Glutamatergic neuron (in vitro differentiated cells): ENCODE results near the gene KIAA0825. TPM values are rescaled to one million over a fixed set of nuclear protein-coding genes. Genes with fewer than 3 reads are reported as not detected.

ENCODE experiments used
- DNase-seq: peaks from one replicate; pipeline ENCODE4 v3.0.0; 2022
- H3K27ac Mint-ChIP-seq: one replicate; pipeline ENCODE4 v1.8.0; 2020; ENCODE audit warnings: mild to moderate bottlenecking, mixed read lengths, inconsistent platforms; ENCODE audit not compliant: unreplicated experiment
- H3K27me3 Mint-ChIP-seq: one replicate; pipeline ENCODE4 v1.8.0; 2020; ENCODE audit warnings: mild to moderate bottlenecking, moderate library complexity, mixed read lengths, inconsistent platforms; ENCODE audit not compliant: unreplicated experiment
- H3K36me3 Mint-ChIP-seq: one replicate; pipeline ENCODE4 v1.8.0; 2020; ENCODE audit warnings: mild to moderate bottlenecking, mixed read lengths, inconsistent platforms; ENCODE audit not compliant: unreplicated experiment
- H3K4me1 Mint-ChIP-seq: one replicate; pipeline ENCODE4 v1.8.0; 2020; ENCODE audit warnings: mild to moderate bottlenecking, low read depth, mixed read lengths, inconsistent platforms; ENCODE audit not compliant: unreplicated experiment
- H3K4me3 Mint-ChIP-seq: one replicate; pipeline ENCODE4 v1.8.0; 2020; ENCODE audit warnings: mild to moderate bottlenecking, mixed read lengths, inconsistent platforms; ENCODE audit not compliant: unreplicated experiment
- H3K9me3 Mint-ChIP-seq: one replicate; pipeline ENCODE4 v1.8.0; 2020; ENCODE audit warnings: mild to moderate bottlenecking, moderate library complexity, mixed read lengths, inconsistent platforms; ENCODE audit not compliant: unreplicated experiment
- CTCF ChIP-seq: fragments of 200-600 bp; sonication (generic); IDR thresholded peaks from one replicate; pipeline ENCODE4 v1.5.0; 2021; ENCODE audit not compliant: partially characterized antibody, unreplicated experiment
- total RNA-seq: library from RNA; stranded (reverse); fragmentation: NEBNext Ultra II Directional; extraction: Animal tissue kit (Norgen Biotek cat#: 25700); gene quantifications from one replicate; pipeline ENCODE4 v1.2.1, GENCODE V29; 2021; ENCODE audit not compliant: unreplicated experiment

Gene KIAA0825
- total RNA-seq, 1 donor from 2014 or later, result 1.2 TPM

DNA sequence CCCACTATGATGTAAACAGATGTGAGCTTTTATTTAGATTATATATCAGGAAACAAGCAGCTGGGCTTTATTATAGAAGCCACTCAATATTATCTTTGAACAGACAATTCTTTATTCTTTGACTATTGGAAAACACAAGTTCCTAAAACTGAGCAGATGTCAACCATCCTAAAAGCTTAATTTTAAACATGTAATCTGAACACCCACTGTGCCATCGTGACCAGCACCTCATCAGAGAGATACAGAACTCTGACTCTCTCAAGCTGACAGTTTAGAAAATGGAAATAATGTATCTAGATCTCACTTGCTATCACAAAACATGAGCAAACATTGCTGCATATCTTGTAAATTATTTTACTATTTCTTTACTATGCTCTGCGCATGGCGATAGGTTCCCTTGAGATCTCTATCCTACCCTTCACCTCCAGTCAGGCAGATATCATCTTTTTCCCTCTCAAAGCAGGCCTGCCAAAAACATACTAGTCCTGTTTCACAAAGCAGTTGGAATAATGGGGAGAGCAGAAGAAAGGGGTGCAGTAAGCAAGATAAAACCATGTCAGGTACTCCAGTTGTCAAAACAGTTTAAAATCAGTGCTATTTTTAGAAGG, 151.0 kb downstream of the KIAA0825 start:
- Mint-ChIP-seq H3K36me3 (no peaks in the 10 kb centered on the region), H3K4me3 (no peak overlapping the region), H3K9me3 (no peaks in the 10 kb centered on the region), H3K27ac (no peak overlapping the region), H3K4me1 (peaks cover 8% of the 10 kb centered on the region), H3K27me3 (no peaks in the 10 kb centered on the region)
- no peak for TF ChIP-seq CTCF
- DNase-seq, result no peak

GRCh38 chr5:94463739-94464138, 154.7 kb downstream of the KIAA0825 start:
- no peaks in the 10 kb centered on the region for H3K36me3 Mint-ChIP-seq
- no peak overlapping the region for H3K27ac Mint-ChIP-seq
- H3K4me1 Mint-ChIP-seq, result peaks cover 8% of the 10 kb centered on the region
- H3K4me3 Mint-ChIP-seq, result no peak overlapping the region
- no peak for TF ChIP-seq CTCF
- no peaks in the 10 kb centered on the region for H3K27me3 Mint-ChIP-seq
- no peaks in the 10 kb centered on the region for H3K9me3 Mint-ChIP-seq
- no peak for DNase-seq

DNA sequence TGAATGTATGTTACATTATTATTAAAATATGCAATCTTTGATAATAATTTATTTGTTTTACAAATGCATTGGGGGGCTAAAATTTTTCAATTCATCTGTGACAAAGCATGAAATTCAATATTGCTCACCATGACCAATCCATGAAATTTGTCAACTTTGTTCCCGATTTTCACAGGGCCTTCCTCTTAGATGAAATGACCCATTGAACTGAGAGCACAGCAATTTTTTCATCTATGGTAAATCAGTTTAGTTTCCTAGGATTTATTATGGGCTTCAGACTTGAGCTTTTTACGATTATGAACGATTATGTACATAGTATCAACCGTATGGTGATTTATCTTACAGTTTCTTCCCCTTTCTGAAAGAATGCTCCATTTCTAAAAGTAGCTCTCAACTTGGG, 157.3 kb downstream of the KIAA0825 start:
- no peak for DNase-seq
- H3K27ac Mint-ChIP-seq, result no peak overlapping the region

DNA sequence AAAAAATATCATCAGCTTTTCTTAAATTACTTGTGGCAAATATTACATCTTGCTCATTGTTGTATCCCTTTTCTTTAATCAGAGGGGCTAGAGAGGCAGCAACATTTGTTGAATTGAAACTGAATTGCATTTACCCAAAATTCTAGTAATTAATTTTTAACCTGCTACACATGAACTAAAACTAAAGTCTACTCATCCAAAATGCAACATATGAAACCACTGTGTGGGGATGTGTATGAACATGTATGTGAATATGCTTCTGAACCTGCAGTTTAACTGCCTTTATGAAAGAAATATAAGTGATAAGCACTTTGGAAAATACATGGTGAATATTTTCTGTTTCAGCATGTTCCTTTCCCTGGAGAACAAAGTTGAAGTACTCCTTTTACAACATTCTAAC, 158.5 kb downstream of the KIAA0825 start:
- H3K27me3 Mint-ChIP-seq, result no peaks in the 10 kb centered on the region
- no peak overlapping the region for H3K4me3 Mint-ChIP-seq
- H3K27ac Mint-ChIP-seq, result no peak overlapping the region
- H3K36me3 Mint-ChIP-seq, result no peaks in the 10 kb centered on the region
- no peak for DNase-seq
- H3K9me3 Mint-ChIP-seq, result no peaks in the 10 kb centered on the region
- H3K4me1 Mint-ChIP-seq, result no peaks in the 10 kb centered on the region
- no peak for TF ChIP-seq CTCF

More for the DNA sequence above, 157.3 kb downstream of the KIAA0825 start:
- Mint-ChIP-seq H3K36me3 (no peaks in the 10 kb centered on the region), H3K4me1 (no peaks in the 10 kb centered on the region), H3K9me3 (no peaks in the 10 kb centered on the region), H3K4me3 (no peak overlapping the region), H3K27me3 (no peaks in the 10 kb centered on the region)
- TF ChIP-seq CTCF, result no peak

DNA sequence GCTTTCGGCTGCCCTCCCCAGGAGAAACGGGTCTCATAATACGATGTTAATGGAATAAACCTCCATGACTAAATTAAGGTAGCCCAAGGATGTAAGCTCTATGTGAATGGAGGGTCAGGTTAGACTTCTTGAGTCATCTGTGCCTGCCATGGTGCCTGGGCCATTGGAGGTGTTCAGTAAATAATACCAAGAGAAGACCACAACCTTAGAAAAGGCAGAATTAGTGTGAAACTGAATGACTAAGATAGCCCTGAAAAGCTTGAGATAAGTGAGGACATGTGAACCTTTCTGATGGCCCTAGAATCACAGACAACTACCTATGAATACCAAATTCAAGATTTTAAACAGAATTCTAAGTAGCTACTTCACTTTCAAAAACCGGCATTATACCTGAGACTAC, 160.6 kb downstream of the KIAA0825 start:
- TF ChIP-seq CTCF, result no peak
- Mint-ChIP-seq H3K4me3 (no peak overlapping the region), H3K27ac (no peak overlapping the region), H3K27me3 (no peaks in the 10 kb centered on the region), H3K4me1 (no peaks in the 10 kb centered on the region), H3K9me3 (no peaks in the 10 kb centered on the region), H3K36me3 (no peaks in the 10 kb centered on the region)
- DNase-seq, result no peak
